ENCODE results near the gene RASL10B.

The RASL10B gene

GRCh38 chr17:35692512-35693210 lies 38.8 kb upstream of the RASL10B start:
- no peak for ATAC-seq
- no peak for TF ChIP-seq CSDC2 (CRISPR knock-in tag; IDR thresholded peaks at IDR 0.05)
- TF ChIP-seq ZFP30 (CRISPR knock-in tag; IDR thresholded peaks at IDR 0.05): no peak
- TF ChIP-seq OSR1 (CRISPR knock-in tag; IDR thresholded peaks at IDR 0.05): no peak
- TF ChIP-seq SNAI2 (CRISPR knock-in tag; IDR thresholded peaks at IDR 0.05): no peak
- TF ChIP-seq, protein P1, sequence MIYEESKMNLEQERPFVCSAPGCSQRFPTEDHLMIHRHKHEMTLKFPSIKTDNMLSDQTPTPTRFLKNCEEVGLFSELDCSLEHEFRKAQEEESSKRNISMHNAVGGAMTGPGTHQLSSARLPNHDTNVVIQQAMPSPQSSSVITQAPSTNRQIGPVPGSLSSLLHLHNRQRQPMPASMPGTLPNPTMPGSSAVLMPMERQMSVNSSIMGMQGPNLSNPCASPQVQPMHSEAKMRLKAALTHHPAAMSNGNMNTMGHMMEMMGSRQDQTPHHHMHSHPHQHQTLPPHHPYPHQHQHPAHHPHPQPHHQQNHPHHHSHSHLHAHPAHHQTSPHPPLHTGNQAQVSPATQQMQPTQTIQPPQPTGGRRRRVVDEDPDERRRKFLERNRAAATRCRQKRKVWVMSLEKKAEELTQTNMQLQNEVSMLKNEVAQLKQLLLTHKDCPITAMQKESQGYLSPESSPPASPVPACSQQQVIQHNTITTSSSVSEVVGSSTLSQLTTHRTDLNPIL (CRISPR knock-in tag; IDR thresholded peaks at IDR 0.05; ENCODE audit: low read depth): no peak
- TF ChIP-seq ARNTL (CRISPR knock-in tag; IDR thresholded peaks at IDR 0.05; ENCODE audit: borderline replicate concordance, low read depth): no peak
- no peak for TF ChIP-seq GLIS3 (CRISPR knock-in tag; IDR thresholded peaks at IDR 0.05)
- no peak for TF ChIP-seq ZNF565 (CRISPR knock-in tag; conservative IDR thresholded peaks at IDR 0.05; ENCODE audit: low read depth)
- TF ChIP-seq PATZ1 (CRISPR knock-in tag; IDR thresholded peaks at IDR 0.05; ENCODE audit: borderline replicate concordance): no peak
- TF ChIP-seq ESRRG (CRISPR knock-in tag; IDR thresholded peaks at IDR 0.05): no peak
- TF ChIP-seq RARB (CRISPR knock-in tag; IDR thresholded peaks at IDR 0.05): no peak
- no peak for TF ChIP-seq PPARA (CRISPR knock-in tag; IDR thresholded peaks at IDR 0.05; ENCODE audit: borderline replicate concordance)

GRCh38 chr17:35693662-35694061 lies 37.8 kb upstream of the RASL10B start:
- TF ChIP-seq, protein P2, sequence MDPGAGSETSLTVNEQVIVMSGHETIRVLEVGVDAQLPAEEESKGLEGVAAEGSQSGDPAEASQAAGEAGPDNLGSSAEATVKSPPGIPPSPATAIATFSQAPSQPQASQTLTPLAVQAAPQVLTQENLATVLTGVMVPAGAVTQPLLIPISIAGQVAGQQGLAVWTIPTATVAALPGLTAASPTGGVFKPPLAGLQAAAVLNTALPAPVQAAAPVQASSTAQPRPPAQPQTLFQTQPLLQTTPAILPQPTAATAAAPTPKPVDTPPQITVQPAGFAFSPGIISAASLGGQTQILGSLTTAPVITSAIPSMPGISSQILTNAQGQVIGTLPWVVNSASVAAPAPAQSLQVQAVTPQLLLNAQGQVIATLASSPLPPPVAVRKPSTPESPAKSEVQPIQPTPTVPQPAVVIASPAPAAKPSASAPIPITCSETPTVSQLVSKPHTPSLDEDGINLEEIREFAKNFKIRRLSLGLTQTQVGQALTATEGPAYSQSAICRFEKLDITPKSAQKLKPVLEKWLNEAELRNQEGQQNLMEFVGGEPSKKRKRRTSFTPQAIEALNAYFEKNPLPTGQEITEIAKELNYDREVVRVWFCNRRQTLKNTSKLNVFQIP (CRISPR knock-in tag; IDR thresholded peaks at IDR 0.05; ENCODE audit: borderline replicate concordance, low read depth): no peak
- TF ChIP-seq TOX (CRISPR knock-in tag; IDR thresholded peaks at IDR 0.05; ENCODE audit: borderline replicate concordance) (no peak), OSR1 (CRISPR knock-in tag; IDR thresholded peaks at IDR 0.05) (no peak), PPARA (CRISPR knock-in tag; IDR thresholded peaks at IDR 0.05; ENCODE audit: borderline replicate concordance) (no peak), TCF4 (CRISPR knock-in tag; IDR thresholded peaks at IDR 0.05; ENCODE audit: borderline replicate concordance) (no peak), GLIS3 (CRISPR knock-in tag; IDR thresholded peaks at IDR 0.05) (no peak), ZC3H10 (CRISPR knock-in tag; IDR thresholded peaks at IDR 0.05) (no peak), RARB (CRISPR knock-in tag; IDR thresholded peaks at IDR 0.05) (no peak), BACH2 (CRISPR knock-in tag; IDR thresholded peaks at IDR 0.05; ENCODE audit: borderline replicate concordance) (no peak), ZFP30 (CRISPR knock-in tag; IDR thresholded peaks at IDR 0.05) (no peak), CSDC2 (CRISPR knock-in tag; IDR thresholded peaks at IDR 0.05) (no peak), ZNF565 (CRISPR knock-in tag; conservative IDR thresholded peaks at IDR 0.05; ENCODE audit: low read depth) (no peak), SNAI2 (CRISPR knock-in tag; IDR thresholded peaks at IDR 0.05) (no peak), ISL1 (CRISPR knock-in tag; IDR thresholded peaks at IDR 0.05) (no peak)
- TF ChIP-seq, protein P1 (CRISPR knock-in tag; IDR thresholded peaks at IDR 0.05; ENCODE audit: low read depth): no peak
- TF ChIP-seq, protein P3, sequence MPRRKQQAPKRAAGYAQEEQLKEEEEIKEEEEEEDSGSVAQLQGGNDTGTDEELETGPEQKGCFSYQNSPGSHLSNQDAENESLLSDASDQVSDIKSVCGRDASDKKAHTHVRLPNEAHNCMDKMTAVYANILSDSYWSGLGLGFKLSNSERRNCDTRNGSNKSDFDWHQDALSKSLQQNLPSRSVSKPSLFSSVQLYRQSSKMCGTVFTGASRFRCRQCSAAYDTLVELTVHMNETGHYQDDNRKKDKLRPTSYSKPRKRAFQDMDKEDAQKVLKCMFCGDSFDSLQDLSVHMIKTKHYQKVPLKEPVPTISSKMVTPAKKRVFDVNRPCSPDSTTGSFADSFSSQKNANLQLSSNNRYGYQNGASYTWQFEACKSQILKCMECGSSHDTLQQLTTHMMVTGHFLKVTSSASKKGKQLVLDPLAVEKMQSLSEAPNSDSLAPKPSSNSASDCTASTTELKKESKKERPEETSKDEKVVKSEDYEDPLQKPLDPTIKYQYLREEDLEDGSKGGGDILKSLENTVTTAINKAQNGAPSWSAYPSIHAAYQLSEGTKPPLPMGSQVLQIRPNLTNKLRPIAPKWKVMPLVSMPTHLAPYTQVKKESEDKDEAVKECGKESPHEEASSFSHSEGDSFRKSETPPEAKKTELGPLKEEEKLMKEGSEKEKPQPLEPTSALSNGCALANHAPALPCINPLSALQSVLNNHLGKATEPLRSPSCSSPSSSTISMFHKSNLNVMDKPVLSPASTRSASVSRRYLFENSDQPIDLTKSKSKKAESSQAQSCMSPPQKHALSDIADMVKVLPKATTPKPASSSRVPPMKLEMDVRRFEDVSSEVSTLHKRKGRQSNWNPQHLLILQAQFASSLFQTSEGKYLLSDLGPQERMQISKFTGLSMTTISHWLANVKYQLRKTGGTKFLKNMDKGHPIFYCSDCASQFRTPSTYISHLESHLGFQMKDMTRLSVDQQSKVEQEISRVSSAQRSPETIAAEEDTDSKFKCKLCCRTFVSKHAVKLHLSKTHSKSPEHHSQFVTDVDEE (CRISPR knock-in tag; IDR thresholded peaks at IDR 0.05): no peak
- ATAC-seq: no peak

GRCh38 chr17:35694906-35695305 lies 36.5 kb upstream of the RASL10B start:
- no peak for ATAC-seq
- TF ChIP-seq GLIS3 (CRISPR knock-in tag; IDR thresholded peaks at IDR 0.05): no peak
- no peak for TF ChIP-seq CSDC2 (CRISPR knock-in tag; IDR thresholded peaks at IDR 0.05)
- no peak for TF ChIP-seq ARNTL (CRISPR knock-in tag; IDR thresholded peaks at IDR 0.05; ENCODE audit: borderline replicate concordance, low read depth)
- no peak for TF ChIP-seq ZNF70 (CRISPR knock-in tag; IDR thresholded peaks at IDR 0.05)
- TF ChIP-seq ZFP30 (CRISPR knock-in tag; IDR thresholded peaks at IDR 0.05): no peak
- no peak for TF ChIP-seq ISL1 (CRISPR knock-in tag; IDR thresholded peaks at IDR 0.05)
- TF ChIP-seq, protein P1 (CRISPR knock-in tag; IDR thresholded peaks at IDR 0.05; ENCODE audit: low read depth): no peak
- no peak for TF ChIP-seq TCF4 (CRISPR knock-in tag; IDR thresholded peaks at IDR 0.05; ENCODE audit: borderline replicate concordance)
- TF ChIP-seq OSR1 (CRISPR knock-in tag; IDR thresholded peaks at IDR 0.05): no peak
- no peak for TF ChIP-seq SNAI2 (CRISPR knock-in tag; IDR thresholded peaks at IDR 0.05)
- TF ChIP-seq ZNF8 (CRISPR knock-in tag; IDR thresholded peaks at IDR 0.05): no peak
- no peak for TF ChIP-seq PATZ1 (CRISPR knock-in tag; IDR thresholded peaks at IDR 0.05; ENCODE audit: borderline replicate concordance)
- no peak for TF ChIP-seq RARB (CRISPR knock-in tag; IDR thresholded peaks at IDR 0.05)
- no peak for TF ChIP-seq ESRRG (CRISPR knock-in tag; IDR thresholded peaks at IDR 0.05)
